Cardiac muscle cell (in vitro differentiated cells and primary cell): Measurements from ENCODE around the gene CEP76. TPM values are rescaled to one million over a fixed set of nuclear protein-coding genes. Genes with fewer than 3 reads are reported as not detected.
A peak's percentile ranks its signal among the peaks of the same experiment; 100 is the strongest.

Source experiments
- DNase-seq, 2 donors: peaks; one replicate each; pipeline versions ENCODE4 v3.0.0 to v3.0.0-alpha.2; 2010 to 2017; ENCODE audit warnings: low read depth in 1 of 2, low spot score in 1 of 2
- H3K27ac ChIP-seq: fragments of 200-600 bp; sonication (generic); 2 replicates; pipeline ENCODE4 v1.5.1; 2016
- H3K27me3 ChIP-seq: fragments of 200-600 bp; sonication (generic); 2 replicates; pipeline ENCODE4 v1.6.0; 2016; ENCODE audit warnings: control low read depth
- H3K36me3 ChIP-seq: fragments of 200-600 bp; sonication (generic); 2 replicates; pipeline ENCODE4 v1.5.1; 2016; ENCODE audit warnings: control low read depth
- H3K4me1 ChIP-seq: fragments of 200-600 bp; sonication (generic); 2 replicates; pipeline ENCODE4 v1.8.1; 2017; ENCODE audit warnings: low read depth, mild to moderate bottlenecking, mixed run types
- H3K4me3 ChIP-seq: fragments of 200-600 bp; sonication (generic); 2 replicates; pipeline ENCODE4 v1.5.1; 2016; ENCODE audit warnings: mild to moderate bottlenecking
- H3K9me3 ChIP-seq: fragments of 200-600 bp; sonication (generic); 2 replicates; pipeline ENCODE4 v1.5.1; 2017; ENCODE audit warnings: low read depth, mild to moderate bottlenecking, control low read depth
- CTCF ChIP-seq: IDR thresholded peaks from 2 replicates; pipeline ENCODE4 v1.5.1; 2012; ENCODE audit warnings: low read depth, mild to moderate bottlenecking, low read length
- polyA plus RNA-seq: library from polyadenylated mRNA; unstranded; fragments of >200 nt; fragmentation: Nextera tagmentation; extraction: Ambion mirVana; gene quantifications from 2 replicates; pipeline ENCODE4 v1.2.1, GENCODE V29; 2016
- total RNA-seq: library from RNA; depleted of rRNA; stranded (reverse); fragments of >200 nt; gene quantifications from 2 replicates; pipeline ENCODE4 v1.2.3, GENCODE V29; 2016

Gene CEP76
- total and polyA plus RNA-seq, 2 experiments from 2014 or later: 8.2 to 13.7 TPM

- Histone ChIP-seq H3K4me3 (no peak overlapping the region), H3K4me1 (no peaks in the 10 kb centered on the region), H3K36me3 (peaks cover 20% of the 10 kb centered on the region), H3K9me3 (no peaks in the 10 kb centered on the region), H3K27ac (no peak overlapping the region), H3K27me3 (no peaks in the 10 kb centered on the region)
- DNase-seq: no peak
- TF ChIP-seq CTCF: no peak
Measured at GRCh38 chr18:12726331-12726730, 23.8 kb upstream of the CEP76 start.

GRCh38 chr18:12722731-12723130, 20.2 kb upstream of the CEP76 start:
- no peak overlapping the region for H3K4me3 ChIP-seq
- no peak for TF ChIP-seq CTCF
- no peak overlapping the region for H3K27ac ChIP-seq
- DNase-seq: no peak
- peaks cover 26% of the 10 kb centered on the region for H3K36me3 ChIP-seq
- no peaks in the 10 kb centered on the region for H3K27me3 ChIP-seq
- no peaks in the 10 kb centered on the region for H3K9me3 ChIP-seq
- H3K4me1 ChIP-seq: no peaks in the 10 kb centered on the region

- Histone ChIP-seq H3K4me1 (no peaks in the 10 kb centered on the region), H3K4me3 (no peak overlapping the region), H3K9me3 (no peaks in the 10 kb centered on the region), H3K27me3 (no peaks in the 10 kb centered on the region), H3K36me3 (peaks cover 26% of the 10 kb centered on the region), H3K27ac (no peak overlapping the region)
- no peak for DNase-seq
- no peak for TF ChIP-seq CTCF
Measured at GRCh38 chr18:12721495-12722275, 19.2 kb upstream of the CEP76 start.

- no peak for DNase-seq
- peaks cover 34% of the 10 kb centered on the region for H3K36me3 ChIP-seq
- no peaks in the 10 kb centered on the region for H3K27me3 ChIP-seq
- H3K27ac ChIP-seq: no peak overlapping the region
- no peaks in the 10 kb centered on the region for H3K4me1 ChIP-seq
- H3K9me3 ChIP-seq: no peaks in the 10 kb centered on the region
- H3K4me3 ChIP-seq: no peak overlapping the region
- TF ChIP-seq CTCF: no peak
Measured at GRCh38 chr18:12711446-12711845, 8.9 kb upstream of the CEP76 start.

- peak overlapping the region; percentile 90 for H3K4me3 ChIP-seq
- peaks cover 26% of the 10 kb centered on the region for H3K36me3 ChIP-seq
- TF ChIP-seq CTCF: no peak
- H3K4me1 ChIP-seq: peaks cover 6% of the 10 kb centered on the region
- no peaks in the 10 kb centered on the region for H3K27me3 ChIP-seq
- peak in 1 of 2 donors; percentile 13 for DNase-seq
- H3K27ac ChIP-seq: no peak overlapping the region
- H3K9me3 ChIP-seq: no peaks in the 10 kb centered on the region
Measured at GRCh38 chr18:12703664-12704063, 1.1 kb upstream of the CEP76 start.
